ENCODE data around the gene PCGF3.
"Not testable (repeated sequence)": the region's sequence is repeated elsewhere in the genome, so short reads cannot be mapped to it uniquely, and the experiment has no call there.

PCGF3 gene

DNA sequence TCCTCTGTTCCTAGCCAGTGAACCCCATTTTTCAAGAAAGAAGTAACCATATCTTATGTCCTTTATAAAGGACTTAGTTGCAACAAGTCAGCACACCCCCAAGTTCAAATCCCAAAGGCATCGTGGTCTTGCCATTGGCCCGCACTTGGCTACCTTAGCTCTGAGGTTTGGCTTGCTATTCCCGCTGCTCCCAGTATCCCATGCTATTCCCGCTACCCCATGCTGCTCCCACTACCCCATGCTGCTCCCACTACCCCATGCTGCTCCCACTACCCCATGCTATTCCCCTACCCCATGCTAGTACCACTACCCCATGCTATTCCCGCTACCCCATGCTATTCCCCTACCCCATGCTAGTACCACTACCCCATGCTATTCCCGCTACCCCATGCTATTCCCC lies 37.4 kb upstream of the PCGF3 start:
- not testable (repeated sequence) for DNase-seq (ENCODE audit: low read depth)

DNA sequence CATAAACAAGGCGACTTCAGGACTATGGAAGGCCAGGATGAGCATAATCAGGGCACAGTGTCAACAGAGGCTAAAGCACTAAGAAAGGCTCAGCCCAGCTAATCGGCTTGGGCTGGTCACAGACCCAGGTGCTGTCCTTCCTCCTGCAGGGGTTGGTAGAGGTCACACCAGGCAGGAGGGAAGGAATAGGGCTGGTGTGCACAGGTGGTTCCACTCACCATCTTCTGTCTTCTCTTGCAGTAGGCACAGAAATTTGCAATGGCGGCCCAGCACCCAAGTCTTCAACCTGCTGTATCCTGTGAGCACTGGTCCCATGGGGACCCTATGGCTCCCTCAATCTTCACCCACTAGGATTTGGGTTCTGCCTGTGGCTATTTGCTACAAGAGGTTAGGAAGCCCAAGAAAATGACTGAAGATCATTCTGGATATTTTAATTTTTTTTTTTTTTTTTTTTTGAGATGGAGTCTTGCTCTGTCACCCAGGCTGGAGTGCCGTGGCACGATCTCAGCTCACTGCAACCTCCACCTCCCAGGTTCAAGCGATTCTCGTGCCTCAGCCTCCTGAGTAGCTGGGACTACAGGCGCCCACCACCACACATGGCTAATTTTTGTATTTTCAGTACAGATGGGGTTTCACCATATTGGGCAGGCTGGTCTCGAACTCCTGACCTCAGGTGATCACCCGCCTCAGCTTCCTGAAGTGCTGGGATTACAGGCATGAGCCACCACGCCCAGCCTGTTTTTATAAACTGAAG lies 35.6 kb upstream of the PCGF3 start:
- DNase-seq (ENCODE audit: low read depth), result not testable (repeated sequence)

DNA sequence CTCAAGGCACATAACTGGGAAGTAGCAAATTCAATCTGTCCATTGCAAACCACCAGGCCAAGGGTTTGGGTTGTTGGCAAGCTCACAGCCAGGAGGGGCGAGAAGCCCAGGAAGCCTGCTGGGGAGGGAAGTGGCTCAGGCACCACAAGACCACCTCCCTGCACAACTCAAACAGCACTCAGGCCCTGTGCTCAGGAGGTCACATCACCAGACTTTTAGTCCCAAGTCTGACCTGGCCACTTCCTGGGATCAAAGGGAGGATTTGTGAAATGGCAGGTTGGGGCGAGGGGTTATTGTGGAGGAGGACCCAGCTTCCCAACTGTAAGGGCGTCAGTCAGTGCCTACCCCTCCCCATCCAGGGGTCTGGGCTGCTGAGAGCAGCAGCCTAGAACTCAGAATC lies 33.9 kb upstream of the PCGF3 start:
- DNase-seq (ENCODE audit: low read depth), result no peak

DNA sequence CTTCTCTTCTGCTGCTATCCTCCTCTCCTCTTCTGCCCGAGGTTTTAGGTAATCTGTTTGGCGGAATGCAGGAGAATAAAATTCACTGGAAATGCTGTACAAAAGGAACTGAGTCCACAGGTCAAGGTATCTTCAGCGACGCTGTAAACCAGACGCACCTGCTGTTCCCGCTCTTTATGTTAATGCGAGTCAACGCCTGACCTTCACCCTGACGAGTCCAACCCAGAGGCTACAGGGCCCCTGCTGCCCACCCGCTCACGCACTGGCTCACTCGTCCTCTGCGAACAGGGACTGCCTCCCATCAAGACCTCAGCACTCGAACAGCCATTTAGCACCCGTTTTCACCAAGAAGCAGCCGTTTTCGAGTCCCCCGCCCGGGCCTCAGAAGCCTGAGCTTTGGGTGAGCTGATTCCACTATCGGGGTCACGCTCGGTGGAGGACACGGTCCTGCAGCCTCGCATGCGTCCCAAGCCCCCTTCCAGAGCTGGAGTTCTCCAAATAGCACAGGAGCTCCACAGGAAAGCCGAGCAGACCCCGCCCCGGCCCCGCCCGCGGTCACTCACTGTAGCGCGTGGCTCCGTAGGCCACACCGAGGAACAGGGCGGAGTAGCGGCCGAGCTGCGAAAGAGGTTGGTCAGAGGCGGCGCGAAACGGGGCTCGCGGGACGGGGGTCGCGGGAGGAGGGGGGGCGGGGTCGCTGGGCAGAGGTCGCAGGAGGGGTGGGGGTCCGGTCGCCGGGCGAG lies 32.1 kb upstream of the PCGF3 start:
- no peak for DNase-seq (ENCODE audit: low read depth)

DNA sequence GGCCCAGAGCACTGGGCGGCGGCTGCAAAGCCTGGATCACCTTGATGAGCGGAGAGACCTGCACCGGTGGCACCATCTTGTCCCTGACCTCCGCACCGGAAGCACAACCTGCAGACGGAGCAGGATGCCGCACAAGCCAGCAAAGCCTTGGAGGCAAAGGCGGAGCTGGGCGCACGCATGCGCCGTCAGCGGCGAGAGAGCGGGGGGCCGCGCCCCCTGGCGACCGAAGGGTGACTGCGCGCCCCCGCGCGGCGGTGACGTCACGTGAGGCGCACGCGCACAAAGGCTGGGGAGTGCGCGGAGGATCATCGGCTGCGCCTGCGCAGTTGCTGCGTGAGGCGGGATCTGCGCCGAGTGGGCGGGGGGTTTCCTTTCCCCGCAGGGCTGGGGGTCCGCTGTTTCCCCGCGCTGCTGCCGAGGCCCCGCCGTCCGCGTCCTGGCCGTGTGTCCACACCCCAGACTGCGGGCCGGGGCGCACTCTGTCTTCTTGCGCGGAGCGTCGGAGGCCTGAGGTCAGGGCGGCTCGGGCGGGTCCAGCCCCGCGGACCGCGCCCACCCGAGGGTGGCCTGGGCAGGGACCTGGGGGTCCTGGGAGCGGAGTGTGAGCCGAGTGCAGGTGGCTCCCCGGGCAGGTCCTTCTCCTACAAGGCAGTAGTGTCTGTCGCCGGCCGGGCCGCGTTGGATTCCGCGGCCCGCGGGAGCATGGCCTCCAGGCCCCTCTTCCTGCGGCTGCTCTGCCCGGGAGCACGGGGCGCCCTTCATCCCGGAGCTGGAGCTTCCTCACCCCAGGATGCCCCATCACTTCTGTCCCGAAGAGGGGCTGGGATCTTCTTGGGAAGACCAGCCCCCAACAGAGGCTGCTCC lies 31.2 kb upstream of the PCGF3 start, which contains the start of the genes ATP5ME and MYL5:
Gene ATP5ME, minus strand, starts transcription at position 105 of the 864 bp plus-strand sequence. Its CDS starts 29 bp downstream, at position 76.
Gene MYL5, plus strand, starts transcription at position 371 of the 864 bp plus-strand sequence. CDS start 3,485 bp downstream, outside the sequence.
- DNase-seq (ENCODE audit: low read depth), result peak; percentile 98

- no peak for DNase-seq (ENCODE audit: low read depth)
Measured at GRCh38 chr4:675036-675882, 30.4 kb upstream of the PCGF3 start.

DNA sequence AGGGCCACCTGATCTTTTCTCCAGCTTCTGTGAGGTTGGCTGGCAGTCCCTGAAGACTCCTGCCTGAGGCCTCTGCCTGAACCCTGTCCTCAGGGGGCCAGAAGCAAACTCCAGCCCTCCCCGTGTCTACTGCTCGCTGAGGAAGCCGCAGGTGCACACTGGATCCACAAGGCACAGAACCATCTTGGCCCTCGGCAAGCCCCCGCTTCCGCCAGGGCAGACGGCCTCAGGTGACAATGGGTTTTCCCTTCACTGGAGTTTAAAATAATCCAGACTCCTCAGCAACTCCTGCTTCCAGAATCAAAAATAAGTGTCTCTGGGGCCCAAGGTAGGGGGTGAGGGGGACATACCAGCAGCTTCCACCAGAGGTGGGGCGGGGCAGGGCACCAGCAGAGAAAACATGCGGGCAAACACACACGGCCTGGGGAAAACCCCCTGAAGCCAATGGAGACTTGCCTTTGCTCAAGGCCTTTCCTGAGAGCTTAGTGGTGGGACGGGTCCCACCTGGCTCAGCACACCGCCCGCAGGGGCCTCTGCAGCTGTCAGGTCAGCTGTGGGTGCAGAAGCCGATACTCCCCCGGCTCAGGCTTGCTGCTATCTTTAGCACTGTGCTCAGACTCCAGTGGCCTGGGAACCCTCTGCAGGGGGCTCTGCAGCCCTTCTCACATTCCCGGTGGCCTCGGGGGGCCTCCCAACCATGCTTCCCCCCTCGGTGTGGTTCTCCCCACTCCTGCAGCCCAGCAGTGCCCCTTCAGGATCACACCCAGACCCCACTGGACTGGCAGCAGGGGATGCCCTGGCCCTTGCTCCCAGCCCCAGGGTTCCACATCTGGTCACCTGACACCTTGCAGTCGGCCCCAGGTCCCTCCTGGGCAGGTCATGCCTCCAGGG lies 29.4 kb upstream of the PCGF3 start:
- no peak for DNase-seq (ENCODE audit: low read depth)

- no peak for DNase-seq (ENCODE audit: low read depth)
Measured at GRCh38 chr4:676871-677235, 28.8 kb upstream of the PCGF3 start.

DNA sequence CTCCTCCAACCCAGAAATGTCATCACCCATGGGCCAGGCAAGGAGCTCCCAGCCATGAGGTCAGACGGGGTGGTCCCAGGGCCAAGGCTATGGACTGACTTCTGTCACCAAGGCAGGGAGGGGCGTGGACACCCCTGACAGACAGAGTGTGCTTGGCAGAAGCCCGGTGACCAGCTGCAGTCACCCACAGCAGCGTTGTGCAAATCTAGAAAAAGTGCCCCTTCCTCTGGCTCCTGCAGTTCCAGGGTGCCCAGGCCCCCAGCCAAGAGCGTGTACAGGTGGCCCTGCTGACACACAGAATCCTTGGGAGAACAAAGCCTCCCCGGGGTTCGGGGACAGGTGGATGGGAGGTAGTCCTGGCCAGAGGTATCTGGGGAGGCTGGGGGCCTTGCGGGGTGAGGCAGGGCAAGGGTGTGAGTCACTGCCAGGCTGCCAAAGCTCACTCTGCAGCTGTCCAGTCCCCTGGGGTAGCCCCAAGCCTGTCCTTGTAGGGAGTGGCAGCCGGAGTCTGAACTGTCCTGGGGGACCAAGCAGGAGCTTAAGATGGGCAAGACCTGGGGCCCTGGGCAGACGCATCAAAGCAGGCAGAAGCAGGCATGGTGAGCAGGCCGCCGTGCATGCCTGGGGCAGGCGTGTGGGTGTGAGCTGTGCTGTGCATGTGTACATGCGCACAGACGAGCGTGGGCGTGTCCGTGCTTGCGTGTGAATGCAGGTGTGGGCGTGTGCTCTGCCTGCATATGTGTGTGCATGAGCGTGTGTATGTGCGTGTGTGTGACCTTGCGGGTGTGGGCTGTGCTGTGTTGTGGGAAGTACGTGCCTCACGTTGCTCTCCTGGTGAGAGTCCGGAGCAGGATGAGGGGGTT lies 28.0 kb upstream of the PCGF3 start:
- no peak for DNase-seq (ENCODE audit: low read depth)

DNA sequence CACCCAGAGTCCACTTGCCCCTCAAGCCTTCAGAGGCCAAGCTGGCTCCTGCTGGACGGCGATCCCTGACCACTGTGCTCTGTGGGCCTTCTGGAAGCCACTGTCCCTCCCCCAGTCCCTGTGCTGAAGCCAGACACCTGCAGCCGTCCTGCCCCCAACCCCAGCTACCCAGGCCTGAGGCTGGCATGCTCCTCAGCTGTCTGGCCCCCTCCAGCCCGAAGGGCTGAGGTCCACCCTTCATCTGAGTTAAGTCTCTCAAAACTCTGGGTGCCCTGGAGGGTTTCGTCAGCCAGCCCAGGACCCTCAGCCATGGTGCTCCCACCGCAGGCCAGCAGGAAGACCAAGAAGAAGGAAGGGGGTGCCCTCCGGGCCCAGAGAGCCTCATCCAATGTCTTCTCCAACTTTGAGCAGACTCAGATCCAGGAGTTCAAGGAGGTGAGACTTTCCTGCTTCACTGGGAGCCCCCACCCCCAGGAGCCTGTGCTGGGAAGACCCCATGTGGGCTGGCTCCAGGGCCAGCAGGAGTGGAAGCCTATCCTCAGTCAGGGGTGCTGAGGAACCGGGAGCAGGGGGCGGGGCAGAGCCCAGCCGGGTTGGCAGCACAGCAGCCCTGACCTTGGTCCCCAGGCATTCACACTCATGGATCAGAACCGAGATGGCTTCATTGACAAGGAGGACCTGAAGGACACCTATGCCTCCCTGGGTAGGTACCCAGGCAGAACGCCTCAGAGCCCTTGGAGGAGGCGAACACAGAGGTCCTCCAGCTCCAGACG lies 27.1 kb upstream of the PCGF3 start:
- DNase-seq (ENCODE audit: low read depth), result no peak

GRCh38 chr4:679104-679481 lies 26.5 kb upstream of the PCGF3 start:
- DNase-seq (ENCODE audit: low read depth), result no peak

DNA sequence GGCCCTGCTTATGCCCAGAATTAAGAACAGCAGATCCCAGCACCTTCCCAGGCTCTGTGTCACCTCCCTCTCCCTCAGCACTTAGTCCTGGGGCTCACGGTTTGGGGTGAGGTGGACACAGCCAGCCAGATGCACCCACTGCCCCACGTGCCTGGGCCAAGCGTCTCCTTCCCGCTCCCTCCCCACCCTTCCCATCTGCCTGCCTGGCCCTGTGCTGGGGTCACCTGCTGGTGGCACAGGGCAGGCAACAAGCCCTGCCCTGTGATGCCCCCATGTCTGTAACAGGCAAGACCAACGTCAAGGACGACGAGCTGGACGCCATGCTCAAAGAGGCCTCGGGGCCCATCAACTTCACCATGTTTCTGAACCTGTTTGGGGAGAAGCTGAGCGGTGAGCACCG lies 26.0 kb upstream of the PCGF3 start:
- no peak for DNase-seq (ENCODE audit: low read depth)

DNA sequence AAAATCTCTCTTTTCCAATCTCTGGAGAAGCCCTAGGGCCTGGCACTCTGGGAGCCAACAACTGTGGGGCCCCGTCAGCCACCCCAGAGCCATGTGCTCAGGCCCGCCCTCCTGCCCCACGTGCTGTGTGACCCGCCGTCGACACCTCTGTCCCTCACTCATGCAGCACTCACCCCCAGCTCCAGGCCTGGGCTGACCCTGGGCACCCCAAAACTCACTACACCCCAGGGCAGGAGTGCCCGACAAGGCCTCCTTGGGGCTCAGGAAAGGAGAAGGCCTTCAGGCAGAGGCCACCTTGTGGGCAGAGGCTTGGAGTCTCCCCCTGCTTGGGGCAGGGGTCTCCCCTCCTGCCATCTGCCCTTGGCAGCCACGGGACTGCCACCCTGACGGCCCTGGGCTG lies 25.5 kb upstream of the PCGF3 start:
- DNase-seq (ENCODE audit: low read depth), result no peak

- DNase-seq (ENCODE audit: low read depth), result no peak
Measured at GRCh38 chr4:680551-680927, 25.1 kb upstream of the PCGF3 start.

GRCh38 chr4:680928-681645 lies 24.5 kb upstream of the PCGF3 start:
- peak; percentile 45 for DNase-seq (ENCODE audit: low read depth)

GRCh38 chr4:681736-682451 lies 23.7 kb upstream of the PCGF3 start:
- no peak for DNase-seq (ENCODE audit: low read depth)

DNA sequence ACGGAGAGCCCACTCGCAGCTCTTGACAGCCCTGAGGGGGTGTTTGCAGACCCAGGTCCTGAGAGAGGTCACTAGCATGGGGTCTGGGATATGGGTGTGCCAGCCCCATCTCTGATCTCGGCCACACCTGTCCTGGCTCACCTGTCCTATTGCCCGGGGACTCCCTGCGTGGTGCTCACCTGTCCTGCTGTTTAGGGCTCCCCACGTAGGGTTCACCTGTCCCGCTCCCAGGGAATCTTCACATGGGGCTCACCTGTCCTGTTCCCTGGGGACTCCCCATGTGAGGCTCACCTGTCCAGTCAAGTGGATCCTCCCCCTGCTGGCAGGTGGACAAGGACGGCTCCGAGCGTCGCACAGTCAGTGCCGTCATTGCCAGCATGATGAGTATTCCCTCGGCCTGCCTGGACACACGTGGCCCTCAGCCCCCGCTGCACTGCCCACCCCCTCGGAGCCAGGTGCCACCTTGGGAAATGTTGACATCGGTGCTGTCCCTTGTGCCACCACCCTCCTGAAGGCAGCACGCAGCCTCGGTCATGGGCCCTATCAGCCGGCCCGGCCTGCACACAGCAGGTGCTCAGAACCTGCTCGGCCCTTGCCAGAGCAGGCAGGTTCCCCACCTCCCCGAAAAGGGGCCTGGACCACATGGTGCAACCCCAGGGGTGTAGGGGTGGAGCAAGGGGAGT lies 23.0 kb upstream of the PCGF3 start:
- no peak for DNase-seq (ENCODE audit: low read depth)
